NCI-H2029 treated with DMSO at 0.1 percent for 48 hours (cell line): ENCODE measurements around the gene CCNT1.

Experiments used
- DNase-seq: peaks from one replicate; lab custom pipeline; 2025; lab: John Stamatoyannopoulos, UW

Gene CCNT1

GRCh38 chr12:48640854-48641253, 75.7 kb downstream of the CCNT1 start:
- DNase-seq = no peak

GRCh38 chr12:48640428-48640827, 76.1 kb downstream of the CCNT1 start:
- DNase-seq = no peak
